Measurements from ENCODE around the gene WDR64.

The WDR64 gene

GRCh38 chr1:241637604-241638003 is 14.5 kb upstream of the WDR64 start:
- DNase-seq (ENCODE audit: low read depth) = no peak
- peak overlapping the region; percentile 95 for H3K4me3 ChIP-seq (ENCODE audit: low read length)
- TF ChIP-seq, protein P1, sequence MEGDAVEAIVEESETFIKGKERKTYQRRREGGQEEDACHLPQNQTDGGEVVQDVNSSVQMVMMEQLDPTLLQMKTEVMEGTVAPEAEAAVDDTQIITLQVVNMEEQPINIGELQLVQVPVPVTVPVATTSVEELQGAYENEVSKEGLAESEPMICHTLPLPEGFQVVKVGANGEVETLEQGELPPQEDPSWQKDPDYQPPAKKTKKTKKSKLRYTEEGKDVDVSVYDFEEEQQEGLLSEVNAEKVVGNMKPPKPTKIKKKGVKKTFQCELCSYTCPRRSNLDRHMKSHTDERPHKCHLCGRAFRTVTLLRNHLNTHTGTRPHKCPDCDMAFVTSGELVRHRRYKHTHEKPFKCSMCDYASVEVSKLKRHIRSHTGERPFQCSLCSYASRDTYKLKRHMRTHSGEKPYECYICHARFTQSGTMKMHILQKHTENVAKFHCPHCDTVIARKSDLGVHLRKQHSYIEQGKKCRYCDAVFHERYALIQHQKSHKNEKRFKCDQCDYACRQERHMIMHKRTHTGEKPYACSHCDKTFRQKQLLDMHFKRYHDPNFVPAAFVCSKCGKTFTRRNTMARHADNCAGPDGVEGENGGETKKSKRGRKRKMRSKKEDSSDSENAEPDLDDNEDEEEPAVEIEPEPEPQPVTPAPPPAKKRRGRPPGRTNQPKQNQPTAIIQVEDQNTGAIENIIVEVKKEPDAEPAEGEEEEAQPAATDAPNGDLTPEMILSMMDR (conservative IDR thresholded peaks at IDR 0.05; ENCODE audit: low read depth, low read length) = no peak

GRCh38 chr1:241638099-241638682 is 13.9 kb upstream of the WDR64 start:
- H3K4me3 ChIP-seq (ENCODE audit: low read length) = peak overlapping the region; percentile 95
- DNase-seq (ENCODE audit: low read depth) = no peak
- TF ChIP-seq, protein P1 (conservative IDR thresholded peaks at IDR 0.05; ENCODE audit: low read depth, low read length) = no peak

GRCh38 chr1:241638909-241639622 is 13.0 kb upstream of the WDR64 start:
- DNase-seq (ENCODE audit: low read depth) = no peak

DNA sequence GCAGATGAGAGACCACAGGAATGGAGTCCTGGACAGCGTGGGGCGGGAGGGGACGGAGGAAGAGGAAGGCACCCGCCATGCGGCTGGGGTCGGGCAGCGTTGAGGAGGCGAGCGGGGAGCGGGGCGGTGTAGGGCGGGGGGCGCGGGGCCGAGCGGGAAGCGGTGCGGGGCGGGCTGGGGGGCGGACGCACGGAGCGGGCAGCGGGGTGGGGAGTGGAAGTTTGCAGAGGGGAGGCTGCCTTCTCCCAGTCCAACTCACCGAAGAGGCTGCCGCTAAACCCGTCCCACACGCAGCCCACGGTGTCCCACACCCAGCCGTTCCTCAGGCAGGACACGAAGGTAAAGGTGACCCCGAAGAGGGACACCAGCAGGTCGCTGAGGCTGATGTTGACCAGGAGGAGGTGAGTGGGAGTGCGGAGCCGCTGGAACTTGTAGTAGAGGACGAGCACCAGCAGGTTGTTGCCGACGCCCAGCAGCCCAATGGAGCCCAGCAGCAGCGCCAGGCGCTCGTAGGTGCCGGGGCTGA is 12.4 kb upstream of the WDR64 start:
- H3K4me3 ChIP-seq (ENCODE audit: low read length) = peak overlapping the region; percentile 95
- TF ChIP-seq, protein P1 (conservative IDR thresholded peaks at IDR 0.05; ENCODE audit: low read depth, low read length) = no peak
- no peak for DNase-seq (ENCODE audit: low read depth)

More at GRCh38 chr1:241638909-241639622, 13.0 kb upstream of the WDR64 start:
- TF ChIP-seq, protein P1 (conservative IDR thresholded peaks at IDR 0.05; ENCODE audit: low read depth, low read length) = no peak
- H3K4me3 ChIP-seq (ENCODE audit: low read length) = peak overlapping the region; percentile 95

DNA sequence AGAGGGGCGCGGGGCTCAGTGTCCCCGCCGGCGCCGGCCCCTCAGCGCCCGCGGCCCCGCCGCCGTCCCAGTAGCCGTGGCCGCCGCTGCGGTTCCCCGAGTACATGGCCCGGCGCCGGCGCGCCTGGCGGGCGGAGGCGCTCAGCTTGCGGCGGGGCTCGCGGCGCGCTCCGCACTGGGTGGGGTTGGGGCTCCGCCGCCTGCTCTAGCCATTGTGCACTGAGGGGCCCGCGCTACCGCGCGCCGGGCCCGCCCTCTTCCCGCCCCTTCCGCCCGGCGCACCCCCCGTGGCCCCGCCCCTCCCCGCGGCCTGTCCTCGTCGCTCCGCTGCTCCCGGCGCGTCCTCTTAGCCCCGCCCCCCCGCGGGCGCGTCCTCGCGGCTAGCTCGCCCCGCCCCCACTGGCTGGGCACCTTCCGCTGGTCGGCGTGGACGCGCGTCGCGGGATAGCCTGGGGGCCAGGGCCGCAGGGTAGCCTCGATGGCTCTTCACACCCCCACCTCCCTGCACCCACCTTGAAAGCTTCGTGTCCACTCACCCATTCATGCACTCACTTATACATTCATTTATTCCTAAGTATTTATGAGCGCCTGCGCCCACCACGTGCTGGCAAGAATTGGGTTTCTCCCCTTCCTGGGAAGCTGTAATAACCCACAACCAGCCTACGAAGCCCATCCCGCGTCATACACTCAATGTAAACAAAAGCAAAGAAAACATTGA is 11.8 kb upstream of the WDR64 start, which contains the start of the genes CHML and OPN3:
TSS of gene CHML (minus strand) at position 221 of the 718 bp plus-strand sequence. CDS start 4,603 bp downstream, outside the sequence.
TSS of gene OPN3 (minus strand) at position 221 of the 718 bp plus-strand sequence. CDS start at position 106, 115 bp downstream.
- peak; percentile 40 for DNase-seq (ENCODE audit: low read depth)
- TF ChIP-seq, protein P1 (conservative IDR thresholded peaks at IDR 0.05; ENCODE audit: low read depth, low read length) = no peak
- H3K4me3 ChIP-seq (ENCODE audit: low read length) = peak within 1 kb of the TSS; percentile 95

DNA sequence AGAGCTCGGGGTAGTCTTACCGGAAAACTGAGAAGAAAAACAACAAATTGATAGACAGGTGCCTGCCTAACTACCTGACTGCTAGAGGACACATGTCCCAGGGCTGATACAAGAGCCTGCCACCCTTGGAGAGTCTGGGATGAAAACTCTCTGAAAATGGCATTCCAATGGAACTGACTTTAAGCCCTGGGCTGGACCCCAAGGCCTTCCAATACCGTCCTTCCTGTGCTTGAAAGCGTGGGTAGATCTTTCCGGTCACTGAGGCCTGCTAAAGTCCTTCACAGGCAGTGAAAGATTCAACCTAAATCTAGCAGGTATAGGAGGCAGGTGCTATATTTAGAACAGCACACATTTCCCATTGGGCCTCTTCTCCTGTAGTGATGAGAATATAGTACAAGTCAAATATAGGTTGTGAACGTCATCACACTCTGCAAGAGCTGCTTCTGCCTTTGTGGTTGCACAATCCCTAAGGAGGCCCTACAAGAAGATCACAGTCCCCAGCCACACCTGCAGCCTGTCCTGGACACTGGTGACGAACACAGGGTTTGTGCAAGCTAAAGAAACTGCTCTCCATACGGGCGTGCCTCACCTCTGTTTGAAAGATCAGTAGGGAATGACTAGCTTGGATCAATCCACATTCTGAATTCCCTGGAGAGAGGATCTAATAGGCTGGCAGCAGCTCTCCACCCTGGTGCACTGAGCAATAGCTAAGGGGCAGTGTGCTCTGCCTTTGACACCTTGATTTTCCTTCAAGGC is 11.0 kb upstream of the WDR64 start:
- DNase-seq (ENCODE audit: low read depth) = no peak
- TF ChIP-seq, protein P1 (conservative IDR thresholded peaks at IDR 0.05; ENCODE audit: low read depth, low read length) = no peak
- peak overlapping the region; percentile 40 for H3K4me3 ChIP-seq (ENCODE audit: low read length)

Data from retinal pigment epithelial cell (primary cell).